ENCODE measurements around the gene ZNF563.

- TF ChIP-seq SP1 (IDR thresholded peaks at IDR 0.05) (no peak), NFRKB (IDR thresholded peaks at IDR 0.05) (no peak), ZNF384 (IDR thresholded peaks at IDR 0.05) (no peak)
These were observed 46.5 kb upstream of the ZNF563 start for GRCh38 chr19:12379732-12380443.

Data from HEK293T (cell line).